Activated CD4-positive, alpha-beta T cell treated with anti-CD3 and anti-CD28 coated beads, Interleukin-2, Interleukin-4, amounts not matched to agents 100 ng/mL and 50 ng/mL, durations not matched to agents 16 hours and 8 hours (primary cell): Measurements from ENCODE around the gene GC.
"Not testable (repeated sequence)": the region's sequence is repeated elsewhere in the genome, so short reads cannot be mapped to it uniquely, and the experiment has no call there.

Experiments used
- DNase-seq: peaks from one replicate; pipeline ENCODE4 v3.0.0-alpha.2; 2020; ENCODE audit warnings: low spot score

Gene GC

DNA sequence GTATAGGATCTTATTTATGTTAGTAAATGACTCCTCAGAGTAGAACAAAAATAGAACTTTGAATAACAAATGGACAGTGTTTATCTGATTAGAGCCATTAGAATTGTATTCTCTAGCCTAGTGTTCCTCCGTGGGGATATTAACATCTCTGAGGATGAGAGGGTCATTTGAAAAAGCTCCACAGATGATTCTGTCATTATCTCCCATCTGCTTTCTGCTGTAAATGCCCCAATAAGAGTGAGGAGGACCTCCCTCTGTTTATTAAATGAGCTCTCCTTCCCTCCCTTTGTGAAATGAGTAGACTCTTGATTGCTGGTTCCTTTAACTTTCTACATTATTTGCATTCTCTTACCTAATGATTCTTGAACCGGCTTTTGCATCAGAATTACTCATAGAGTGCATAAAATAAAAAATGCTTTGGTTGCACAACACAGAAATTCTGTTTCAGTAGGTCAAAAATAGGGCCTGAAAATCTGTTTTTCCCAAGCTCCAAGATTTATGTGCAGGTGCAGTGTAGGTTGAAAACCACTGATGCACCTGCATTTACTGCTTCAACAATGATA, 18.0 kb downstream of the GC start:
- DNase-seq = no peak

GRCh38 chr4:71765350-71765749, 18.5 kb downstream of the GC start:
- no peak for DNase-seq

GRCh38 chr4:71752383-71753042, 31.4 kb downstream of the GC start:
- no peak for DNase-seq

DNA sequence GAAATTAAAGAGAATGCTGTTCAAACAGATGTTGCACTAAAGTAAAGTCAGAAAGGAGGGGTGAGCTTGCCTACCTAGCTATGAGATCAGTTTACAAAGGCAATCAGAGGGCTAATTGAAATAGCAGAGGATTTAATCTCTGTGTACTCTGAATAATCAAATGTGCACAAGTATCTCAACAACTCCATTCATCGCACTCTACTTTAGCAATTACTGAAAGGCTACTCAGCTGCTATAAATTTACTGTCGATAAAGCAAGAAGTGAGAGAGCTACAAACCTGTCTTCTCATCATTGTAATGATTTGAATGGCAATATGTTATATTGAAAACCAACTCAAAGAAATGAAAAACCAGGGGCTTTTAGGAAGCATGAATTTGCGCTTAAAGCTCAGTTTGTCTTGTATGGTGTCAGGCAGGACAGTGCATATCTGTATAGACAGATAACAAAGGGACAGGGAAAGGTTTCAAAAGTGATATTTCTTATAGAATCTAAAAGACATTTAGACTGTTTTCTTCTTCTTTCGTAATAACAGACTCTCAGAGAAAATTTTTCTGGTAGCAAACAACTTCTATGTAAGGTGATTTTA, 34.8 kb downstream of the GC start:
- no peak for DNase-seq

DNA sequence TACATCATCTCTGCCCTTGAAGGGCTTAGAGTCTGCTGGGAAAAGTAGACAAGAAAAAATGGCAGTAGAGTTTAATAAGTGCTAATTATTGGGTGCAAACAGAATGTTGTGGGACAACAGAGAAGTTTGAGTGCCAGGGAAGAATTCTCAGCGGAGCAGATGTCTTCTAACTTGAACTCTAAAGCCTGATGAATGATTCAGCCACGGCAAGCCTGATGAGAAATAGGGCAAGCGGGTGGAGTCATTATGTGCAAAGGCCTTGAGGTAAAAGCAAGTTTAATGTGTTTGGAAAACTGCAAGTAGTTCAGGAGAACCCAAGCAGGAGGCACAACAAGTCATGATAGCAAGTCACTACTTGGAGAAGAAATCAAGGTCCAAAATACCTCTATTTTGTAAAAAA, 37.5 kb downstream of the GC start:
- DNase-seq = no peak

GRCh38 chr4:71738782-71739181, 45.1 kb downstream of the GC start:
- DNase-seq = not testable (repeated sequence)

GRCh38 chr4:71732706-71733105, 51.2 kb downstream of the GC start:
- DNase-seq = no peak

DNA sequence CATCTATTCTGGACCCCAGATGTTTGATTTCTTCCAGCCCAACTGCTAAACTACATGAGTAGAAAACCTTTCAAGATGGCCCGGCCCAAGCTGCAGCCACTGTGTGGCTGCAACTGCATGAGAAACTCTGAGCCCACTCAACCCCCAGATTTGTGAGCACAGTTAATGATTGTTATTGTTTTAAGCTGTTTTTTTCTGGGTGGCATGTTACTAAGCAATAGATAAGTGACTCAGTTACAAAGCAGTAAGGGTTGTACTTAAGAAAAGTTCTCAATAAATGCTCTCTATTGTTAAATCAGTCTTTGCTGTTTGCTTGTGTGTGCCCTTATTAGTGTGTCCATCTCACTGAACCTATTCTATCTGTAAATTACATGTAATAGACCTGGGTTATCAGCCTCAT, 51.8 kb downstream of the GC start:
- DNase-seq = no peak

GRCh38 chr4:71729856-71730255, 54.0 kb downstream of the GC start:
- DNase-seq = no peak

DNA sequence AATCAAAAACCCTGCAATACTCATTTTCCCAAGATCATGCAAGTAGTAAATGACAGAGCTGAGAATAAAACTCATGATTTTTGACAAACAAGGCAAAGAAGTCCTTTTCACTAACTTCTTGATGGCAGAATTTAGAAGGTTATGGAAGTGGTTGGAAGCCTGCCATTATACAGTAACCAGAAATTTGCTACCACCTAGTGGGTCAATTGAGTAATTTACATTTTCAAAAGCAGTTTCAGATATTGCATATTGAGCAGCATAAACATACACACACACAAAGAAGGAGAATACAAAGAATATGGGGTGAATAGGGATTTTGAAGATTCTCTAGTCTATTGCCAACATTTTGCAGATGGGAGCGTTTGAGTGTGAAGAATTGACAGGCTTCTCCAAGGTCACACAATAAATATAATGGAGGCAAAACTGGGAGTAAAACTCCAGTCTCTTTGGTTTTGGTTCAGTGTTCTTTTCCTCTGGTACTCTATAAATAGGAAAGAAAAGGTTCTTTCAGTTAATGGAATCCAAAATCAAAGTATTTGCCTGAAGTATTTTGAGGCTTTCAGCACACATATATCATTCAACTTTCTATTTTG, 70.2 kb downstream of the GC start:
- DNase-seq = peak; percentile 18

DNA sequence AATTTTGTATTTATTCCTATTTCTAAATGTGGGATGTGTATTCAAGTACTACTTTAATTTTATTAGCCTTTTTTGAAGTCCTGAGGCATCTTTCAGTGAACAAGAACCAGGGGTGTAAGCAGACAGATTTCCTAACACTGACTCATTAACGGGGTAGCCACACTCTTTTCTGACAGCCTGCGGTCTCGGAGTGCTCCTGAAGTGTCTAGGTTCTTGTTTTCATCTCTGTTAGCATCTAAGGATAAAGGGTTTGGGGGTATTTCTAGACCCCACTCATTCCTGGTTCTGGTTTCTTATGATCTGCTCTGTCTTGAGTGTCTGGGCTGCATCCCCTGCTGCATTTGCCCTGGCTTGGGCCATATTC, 71.9 kb downstream of the GC start:
- no peak for DNase-seq

DNA sequence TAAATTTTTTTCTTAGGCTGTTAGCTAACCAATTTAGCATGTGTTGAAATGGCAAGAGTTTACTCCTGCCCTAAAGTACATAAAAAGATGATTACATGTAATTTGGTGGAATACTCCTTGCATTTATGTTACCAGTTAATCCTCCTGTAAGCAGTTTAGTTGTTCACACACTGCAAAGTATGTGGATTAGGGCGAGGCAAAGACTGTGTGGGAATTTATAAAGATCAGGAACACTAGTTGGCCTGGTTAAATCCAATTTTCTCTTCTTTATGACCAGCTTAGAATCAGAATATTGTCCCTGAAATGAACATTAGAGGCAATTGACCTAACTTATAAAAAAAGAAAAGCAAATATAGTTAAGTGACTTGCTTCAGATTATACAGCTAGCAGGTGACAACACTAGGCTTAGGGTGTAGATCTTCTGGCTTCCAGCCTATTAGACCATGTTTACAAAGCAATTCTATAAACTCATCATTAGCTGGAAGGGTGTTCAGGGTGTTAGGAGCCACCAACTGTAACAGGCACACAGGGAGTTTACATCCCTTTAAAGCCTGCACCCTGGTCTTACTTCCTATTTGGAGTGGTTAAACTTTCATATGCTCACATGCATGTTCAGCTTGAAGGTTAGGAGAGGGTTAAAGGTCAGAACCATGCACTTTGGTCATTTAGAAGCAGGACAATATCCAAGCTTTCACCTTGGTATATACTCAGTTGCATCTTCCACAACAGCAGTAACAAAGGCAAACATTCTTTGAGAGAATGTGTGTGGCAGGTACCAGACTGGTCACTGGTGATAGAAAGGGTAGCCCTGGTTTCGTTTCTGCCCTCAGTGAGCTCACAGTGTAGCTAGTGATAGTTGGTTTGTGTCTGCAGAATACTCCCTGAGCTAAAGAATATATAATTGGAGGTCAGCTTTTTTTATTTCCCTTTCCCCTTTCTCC, 72.6 kb downstream of the GC start:
- no peak for DNase-seq

GRCh38 chr4:71709961-71710360, 73.9 kb downstream of the GC start:
- no peak for DNase-seq

DNA sequence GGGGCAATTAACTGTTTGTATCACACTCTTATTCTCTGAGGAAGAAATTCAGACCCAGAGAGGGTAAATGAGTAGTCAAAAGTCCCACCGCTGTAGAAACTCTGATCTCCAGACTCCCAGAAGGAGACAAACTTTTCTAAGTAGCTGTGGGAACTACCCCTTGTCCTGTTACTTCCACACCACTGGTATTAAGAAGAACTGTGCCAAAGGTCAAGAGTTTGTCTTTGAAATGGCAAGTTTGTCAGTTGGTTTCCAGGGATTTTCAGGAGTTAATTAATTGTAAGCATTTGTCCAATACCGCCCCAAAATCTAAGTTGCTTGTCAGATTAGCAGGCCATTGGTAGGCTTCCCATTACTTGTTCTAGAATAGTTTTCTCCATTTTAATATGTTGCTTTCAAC, 85.7 kb downstream of the GC start:
- DNase-seq = no peak

DNA sequence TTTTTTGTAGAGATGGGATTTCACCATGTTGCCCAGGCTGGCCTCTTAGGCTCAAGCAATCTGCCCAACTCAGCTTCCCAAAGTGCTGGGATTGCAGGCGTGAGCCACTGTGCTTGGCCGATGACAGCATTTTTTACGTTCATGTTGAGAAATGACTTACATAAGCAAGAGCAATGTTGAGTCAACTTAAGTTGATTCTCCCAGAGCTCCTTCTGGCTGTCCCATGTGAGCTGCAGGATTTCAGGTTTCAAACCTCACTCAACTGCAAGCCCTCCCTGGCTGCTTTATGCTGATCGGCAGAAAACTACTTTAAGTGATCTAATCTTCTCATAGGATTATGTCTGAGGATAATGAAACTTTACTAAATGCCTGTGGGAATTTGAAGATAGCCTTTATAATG, 86.8 kb downstream of the GC start:
- DNase-seq = no peak

DNA sequence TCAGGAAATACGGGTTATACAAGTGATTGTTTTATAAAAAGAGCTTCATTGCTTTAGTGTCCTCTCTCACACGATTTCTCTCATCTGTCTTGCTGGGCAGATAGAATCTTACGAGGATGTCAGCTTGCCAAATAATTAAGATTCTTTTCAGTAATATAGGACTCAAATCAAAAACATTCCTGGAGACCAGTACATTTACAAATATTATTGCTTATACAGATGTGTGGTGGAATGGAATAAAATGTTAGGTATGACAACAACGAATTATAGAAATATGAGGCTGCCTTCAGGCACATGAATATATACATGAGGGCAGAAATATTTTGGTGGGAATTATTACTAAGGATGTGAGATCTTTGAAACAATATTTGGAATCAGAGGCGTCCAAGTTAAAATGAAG, 88.9 kb downstream of the GC start:
- no peak for DNase-seq

DNA sequence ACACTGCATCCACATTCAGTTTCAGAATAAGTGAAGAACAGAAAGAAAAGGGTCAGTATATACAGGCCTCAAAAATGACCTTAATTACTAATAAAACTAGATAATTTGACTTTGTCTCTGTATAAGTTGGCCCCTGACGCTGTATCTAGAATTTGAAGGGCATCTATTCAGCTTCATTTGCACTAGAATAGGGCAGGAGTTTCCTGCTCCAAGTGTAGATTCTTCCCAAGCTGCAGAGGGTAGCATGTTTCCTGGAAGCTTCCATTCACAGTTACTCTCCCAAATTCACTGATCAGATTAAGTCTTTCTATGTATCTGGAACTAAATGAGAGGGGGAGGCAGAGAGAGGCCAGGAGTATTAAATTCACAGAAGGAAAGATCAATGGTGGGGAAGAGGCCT, 90.9 kb downstream of the GC start:
- no peak for DNase-seq

GRCh38 chr4:71692198-71692597, 91.7 kb downstream of the GC start:
- DNase-seq = no peak
